Thyroid gland (tissue), 4 donors: ENCODE results near the gene KAT6B.

Source experiments
- CTCF ChIP-seq, 6 experiments: fragments of 200-600 bp in 3 of 6; fragments of 450-650 bp in 3 of 6; sonication (generic) in 3 of 6; IDR thresholded peaks; one replicate each; pipeline ENCODE4 v1.5.1; 2016 to 2019; ENCODE audit warnings: antibody characterized with exemption in 6 of 6, mild to moderate bottlenecking in 2 of 6, inconsistent platforms in 1 of 6, moderate library complexity in 1 of 6
- POLR2A ChIP-seq, 2 donors: fragments of 450-650 bp; IDR thresholded peaks; one replicate each; pipeline ENCODE4 v1.6.1; 2017; ENCODE audit warnings: antibody characterized with exemption in 2 of 2, mild to moderate bottlenecking in 2 of 2, moderate library complexity in 1 of 2

DNA sequence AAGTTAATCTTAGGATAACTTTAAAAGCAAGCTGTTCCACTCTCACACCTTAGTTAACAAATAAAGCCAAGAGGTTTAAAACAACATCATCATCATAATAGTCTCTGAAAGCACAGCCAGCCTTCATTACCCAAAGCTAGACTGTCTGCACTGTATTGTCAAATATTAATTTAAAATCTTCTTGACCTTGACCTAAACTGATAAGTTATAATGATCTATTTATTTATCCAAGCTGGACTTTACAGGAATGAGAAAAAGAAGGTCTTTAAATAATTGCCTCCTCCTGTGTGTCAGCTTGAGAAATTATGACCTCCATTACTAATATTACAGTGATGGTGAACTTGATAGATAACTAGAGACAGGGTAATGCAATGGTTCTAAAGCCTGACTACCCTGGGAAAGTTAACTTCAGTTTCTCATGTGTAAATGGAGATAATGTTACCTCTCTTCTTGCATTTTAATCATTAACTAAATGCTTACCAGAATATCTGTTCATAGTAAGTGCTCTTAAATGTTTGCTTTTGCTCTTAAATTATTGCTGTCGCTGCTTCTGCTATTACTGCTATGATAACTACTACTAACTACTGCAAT, 111.0 kb downstream of the KAT6B start:
- TF ChIP-seq CTCF (IDR thresholded peaks at IDR 0.05) (no peak), POLR2A (IDR thresholded peaks at IDR 0.05) (no peak)
